H9 (cell line): ENCODE data around the gene ADGRG7. TPM values are rescaled to one million over a fixed set of nuclear protein-coding genes. Genes with fewer than 3 reads are reported as not detected.

Source experiments
- DNase-seq: peaks from one replicate; pipeline ENCODE4 v3.0.0-alpha.2; 2017
- H2AFZ ChIP-seq: one replicate; pipeline ENCODE4 v1.6.1; 2013; ENCODE audit warnings: mild to moderate bottlenecking, low read length, control low read depth, moderate library complexity
- H2AK5ac ChIP-seq: 2 replicates; pipeline ENCODE4 v1.6.1; 2013; ENCODE audit warnings: low read length, control low read depth, mixed read lengths; ENCODE audit not compliant: insufficient read length
- H2BK120ac ChIP-seq: one replicate; pipeline ENCODE4 v1.6.1; 2013; ENCODE audit warnings: low read depth, mild to moderate bottlenecking, low read length, control low read depth, inconsistent platforms; ENCODE audit not compliant: poor library complexity, severe bottlenecking
- H2BK12ac ChIP-seq: 2 replicates; pipeline ENCODE4 v1.6.1; 2013; ENCODE audit warnings: low read length, control low read depth, mixed read lengths, low read depth; ENCODE audit not compliant: insufficient read length
- H2BK15ac ChIP-seq: 2 replicates; pipeline ENCODE4 v1.6.1; 2013; ENCODE audit warnings: low read depth, low read length, control low read depth
- H2BK20ac ChIP-seq: one replicate; pipeline ENCODE4 v1.6.1; 2013; ENCODE audit warnings: low read depth, mild to moderate bottlenecking, low read length, control low read depth, inconsistent platforms; ENCODE audit not compliant: poor library complexity, severe bottlenecking
- H2BK5ac ChIP-seq: 2 replicates; pipeline ENCODE4 v1.6.1; 2013; ENCODE audit warnings: low read length, control low read depth, mixed read lengths; ENCODE audit not compliant: insufficient read length
- H3K14ac ChIP-seq: 2 replicates; pipeline ENCODE4 v1.6.1; 2013; ENCODE audit warnings: low read length, control low read depth; ENCODE audit not compliant: insufficient read depth
- H3K18ac ChIP-seq: 2 replicates; pipeline ENCODE4 v1.6.1; 2013; ENCODE audit warnings: low read depth, mild to moderate bottlenecking, mixed read lengths, low read length, control low read depth; ENCODE audit not compliant: insufficient read length
- H3K23ac ChIP-seq: 2 replicates; pipeline ENCODE4 v1.6.1; 2013; ENCODE audit warnings: low read length, control low read depth, mixed read lengths, low read depth; ENCODE audit not compliant: insufficient read length
- H3K23me2 ChIP-seq: 2 replicates; pipeline ENCODE4 v1.6.1; 2013; ENCODE audit warnings: low read depth, mild to moderate bottlenecking, mixed read lengths, low read length, control low read depth; ENCODE audit not compliant: insufficient read length, poor library complexity, severe bottlenecking
- H3K27ac ChIP-seq: 2 replicates; pipeline ENCODE4 v1.5.1; 2013; ENCODE audit warnings: low read length, control low read depth, mixed read lengths, low read depth; ENCODE audit not compliant: insufficient read length
- H3K27me3 ChIP-seq: 2 replicates; pipeline ENCODE4 v1.6.1; 2013; ENCODE audit warnings: low read length, control low read depth, inconsistent platforms; ENCODE audit not compliant: insufficient read depth
- H3K4ac ChIP-seq: 2 replicates; pipeline ENCODE4 v1.6.1; 2013; ENCODE audit warnings: low read depth, mild to moderate bottlenecking, control low read depth, inconsistent platforms, low read length, moderate library complexity
- H3K4me1 ChIP-seq: 2 replicates; pipeline ENCODE4 v1.6.1; 2013; ENCODE audit warnings: low read length, control low read depth, inconsistent platforms; ENCODE audit not compliant: insufficient read depth
- H3K4me2 ChIP-seq: 2 replicates; pipeline ENCODE4 v1.6.1; 2013; ENCODE audit warnings: low read length, control low read depth, mixed read lengths; ENCODE audit not compliant: insufficient read length, insufficient read depth
- H3K56ac ChIP-seq: 2 replicates; pipeline ENCODE4 v1.6.1; 2013; ENCODE audit warnings: low read depth, mild to moderate bottlenecking, mixed read lengths, low read length, control low read depth; ENCODE audit not compliant: insufficient read length
- H3K79me1 ChIP-seq: 2 replicates; pipeline ENCODE4 v1.6.1; 2013; ENCODE audit warnings: low read depth, mild to moderate bottlenecking, moderate library complexity, low read length, control low read depth, inconsistent platforms; ENCODE audit not compliant: insufficient read depth, poor library complexity, severe bottlenecking
- H3K79me2 ChIP-seq: 2 replicates; pipeline ENCODE4 v1.6.1; 2013; ENCODE audit warnings: low read length, control low read depth, inconsistent platforms; ENCODE audit not compliant: insufficient read depth
- H3K9ac ChIP-seq: 2 replicates; pipeline ENCODE4 v1.6.1; 2013; ENCODE audit warnings: low read length, control low read depth, mixed read lengths; ENCODE audit not compliant: insufficient read length; ENCODE audit errors: extremely low read depth
- H3K9me3 ChIP-seq: one replicate; pipeline ENCODE4 v1.6.1; 2013; ENCODE audit warnings: low read depth, low read length, inconsistent platforms; ENCODE audit not compliant: control insufficient read depth
- H3T11ph ChIP-seq: one replicate; pipeline ENCODE4 v1.6.1; 2013; ENCODE audit warnings: mild to moderate bottlenecking, low read length, control low read depth, inconsistent platforms
- H4K20me1 ChIP-seq: one replicate; pipeline ENCODE4 v1.6.1; 2013; ENCODE audit not compliant: control insufficient read depth, insufficient read length, insufficient read depth
- H4K5ac ChIP-seq: 2 replicates; pipeline ENCODE4 v1.6.1; 2013; ENCODE audit warnings: low read depth, mild to moderate bottlenecking, mixed read lengths, low read length, control low read depth; ENCODE audit not compliant: insufficient read length
- H4K8ac ChIP-seq: replicated peaks from 2 replicates; pipeline ENCODE4 v1.6.1; 2013; ENCODE audit warnings: low read length, control low read depth, mixed read lengths, low read depth; ENCODE audit not compliant: insufficient read length
- H4K91ac ChIP-seq: 2 replicates; pipeline ENCODE4 v1.6.1; 2013; ENCODE audit warnings: low read depth, mild to moderate bottlenecking, moderate library complexity, mixed read lengths, low read length, control low read depth; ENCODE audit not compliant: insufficient read length
- H3K27ac Mint-ChIP-seq, 3 experiments: 2 replicates in 2 of 3; 3 replicates in 1 of 3; pipeline ENCODE4 v1.8.0; 2020 to 2021; ENCODE audit warnings: mixed read lengths in 3 of 3, mild to moderate bottlenecking in 1 of 3, moderate library complexity in 1 of 3
- H3K27me3 Mint-ChIP-seq: 2 replicates; pipeline ENCODE4 v1.8.0; 2021; ENCODE audit warnings: low read depth, mild to moderate bottlenecking, moderate library complexity, mixed read lengths
- H3K36me3 Mint-ChIP-seq, 3 experiments: 2 replicates in 2 of 3; 3 replicates in 1 of 3; pipeline ENCODE4 v1.8.0; 2020 to 2021; ENCODE audit warnings: low read depth in 3 of 3, mixed read lengths in 3 of 3; ENCODE audit not compliant: insufficient read depth in 1 of 3
- H3K4me1 Mint-ChIP-seq, 2 experiments: 2 replicates each; pipeline ENCODE4 v1.8.0; 2020; ENCODE audit warnings: mixed read lengths in 2 of 2
- H3K4me3 Mint-ChIP-seq, 2 experiments: 2 replicates in 1 of 2; 3 replicates in 1 of 2; pipeline ENCODE4 v1.8.0; 2020 to 2021; ENCODE audit warnings: mild to moderate bottlenecking in 2 of 2, mixed read lengths in 2 of 2, moderate library complexity in 1 of 2
- H3K9me3 Mint-ChIP-seq, 2 experiments: 2 replicates in 1 of 2; 3 replicates in 1 of 2; pipeline ENCODE4 v1.8.0; 2020; ENCODE audit warnings: mild to moderate bottlenecking in 2 of 2, mixed read lengths in 2 of 2, moderate library complexity in 1 of 2
- CTCF ChIP-seq: fragments of 200-600 bp; sonication (generic); conservative IDR thresholded peaks from 3 replicates; pipeline ENCODE4 v1.8.0; 2021; ENCODE audit warnings: antibody characterized with exemption, mild to moderate bottlenecking
- WGBS: extraction: QIAGEN DNeasy Blood & Tissue Kit; methylation state at CpG from one replicate; pipeline ENCODE4 v1.1.7; 2013; ENCODE audit warnings: missing lambda C conversion rate, low lambda C conversion rate, mixed read lengths; ENCODE audit not compliant: insufficient read length; ENCODE audit errors: extremely low coverage; 5-methylcytosine and 5-hydroxymethylcytosine counted together
- total RNA-seq: library from RNA; stranded (reverse); gene quantifications from 2 replicates; pipeline ENCODE4 v1.2.1, GENCODE V29; 2021

ADGRG7 gene
- total RNA-seq, 1 experiment from 2014 or later = not detected

DNA sequence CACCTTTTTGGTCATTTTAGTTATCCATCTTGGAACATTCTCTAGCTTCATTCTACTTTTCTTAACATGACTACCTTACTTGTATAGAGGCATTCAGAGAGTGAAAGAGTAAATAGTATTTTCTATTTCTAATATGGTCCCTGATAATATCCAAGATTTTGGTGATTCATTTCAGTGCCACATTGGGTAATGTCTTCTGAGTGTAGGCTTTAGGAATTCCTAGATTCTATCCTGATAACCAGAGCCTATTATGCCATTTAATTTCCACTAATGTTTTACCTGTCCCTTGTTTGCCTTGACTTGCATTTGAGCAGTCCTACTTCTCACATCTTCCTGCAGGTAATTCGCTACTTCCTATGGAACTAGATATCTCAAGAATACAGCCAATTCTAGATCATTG, 21.8 kb downstream of the ADGRG7 start:
- no peak overlapping the region for H2BK120ac ChIP-seq
- no peaks in the 10 kb centered on the region for H3K9me3 ChIP-seq
- H2BK12ac ChIP-seq = no peak overlapping the region
- no peak overlapping the region for H2BK15ac ChIP-seq
- H3K9ac ChIP-seq = no peak overlapping the region
- H3K4ac ChIP-seq = no peak overlapping the region
- H4K5ac ChIP-seq = no peak overlapping the region
- H4K8ac ChIP-seq = no peak overlapping the region
- no peaks in the 10 kb centered on the region for H3K23me2 ChIP-seq
- H4K91ac ChIP-seq = no peak overlapping the region
- no peaks in the 10 kb centered on the region for H3K27me3 ChIP-seq
- H3K27me3 Mint-ChIP-seq = no peaks in the 10 kb centered on the region
- H2BK20ac ChIP-seq = no peak overlapping the region
- H3K4me1 ChIP-seq = peaks cover 4% of the 10 kb centered on the region; the same call in 1 of the 2 replicates
- H3K23ac ChIP-seq = no peak overlapping the region
- no peak overlapping the region for H3K14ac ChIP-seq
- H3K79me1 ChIP-seq = no peaks in the 10 kb centered on the region
- H3K56ac ChIP-seq = no peak overlapping the region
- H2AFZ ChIP-seq = no peak overlapping the region
- no peak for DNase-seq
- no peak overlapping the region for H2BK5ac ChIP-seq
- H3K79me2 ChIP-seq = no peaks in the 10 kb centered on the region
- H3K9me3 Mint-ChIP-seq = no peaks in the 10 kb centered on the region; a peak in 1 of 5 replicates
- H3K27ac Mint-ChIP-seq = no peak overlapping the region
- no peak overlapping the region for H2AK5ac ChIP-seq
- no peak for TF ChIP-seq CTCF
- no peaks in the 10 kb centered on the region for H4K20me1 ChIP-seq
- no peak overlapping the region for H3K4me3 Mint-ChIP-seq
- H3K27ac ChIP-seq = no peak overlapping the region
- no CpG with 5 or more reads among the region's 1 CpG for WGBS
- peaks cover 11 to 12% of the 10 kb centered on the region in 2 experiments for H3K4me1 Mint-ChIP-seq
- no peaks in the 10 kb centered on the region for H3K36me3 Mint-ChIP-seq
- no peak overlapping the region for H3T11ph ChIP-seq
- no peak overlapping the region for H3K18ac ChIP-seq
- no peak overlapping the region for H3K4me2 ChIP-seq
